ENCODE results near the gene DUSP22.

DNA sequence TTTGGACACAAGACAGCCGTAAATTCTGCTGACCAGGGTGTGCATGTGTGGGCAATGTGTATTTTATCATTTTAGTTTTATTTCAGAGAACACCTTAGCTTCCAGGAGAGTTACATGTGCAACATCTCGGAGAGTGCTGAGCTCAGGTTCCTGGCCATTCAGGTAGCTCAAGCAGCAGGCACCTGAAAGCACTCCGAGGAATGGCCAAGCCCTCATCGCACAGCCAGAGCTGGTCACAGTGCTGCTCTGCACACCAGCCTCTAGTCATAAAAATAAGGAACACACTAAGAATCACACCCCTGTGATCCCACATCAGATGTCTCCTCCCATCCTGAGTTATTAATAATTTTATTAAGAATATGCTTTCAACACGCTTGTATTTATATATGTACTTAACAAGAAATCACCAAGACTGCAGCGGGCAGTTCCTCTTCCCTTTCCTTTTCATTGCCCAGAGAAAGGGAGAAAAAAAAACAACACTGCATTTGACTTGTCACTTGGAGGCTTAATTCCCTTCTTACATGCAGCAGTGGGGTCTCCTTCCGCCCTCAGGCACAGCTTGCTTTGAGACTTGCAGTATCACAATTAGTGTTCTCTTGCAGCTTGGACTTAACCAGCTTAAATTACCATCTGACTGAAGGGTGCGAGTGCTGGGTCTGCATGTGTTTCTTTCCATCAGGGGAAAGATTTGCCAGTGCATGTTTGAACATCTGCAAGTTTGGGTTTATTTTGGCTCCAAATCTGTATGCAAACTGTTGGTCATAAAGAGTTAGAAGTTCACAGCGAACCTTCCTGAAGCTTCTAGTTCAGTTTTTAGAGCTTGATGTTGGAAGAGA lies 63.3 kb downstream of the DUSP22 start:
- no peak for TF ChIP-seq CTCF (conservative IDR thresholded peaks at IDR 0.05 in 1 of 2, IDR thresholded peaks at IDR 0.05 in 1 of 2; ENCODE audit: low read depth in 1 of 2, low read length in 2 of 2)
- no peak for TF ChIP-seq EZH2 (IDR thresholded peaks at IDR 0.05; ENCODE audit: low read length, missing control alignments)
